Skeletal muscle tissue (tissue), 4 donors: ENCODE results near the gene COMMD7. TPM values are rescaled to one million over a fixed set of nuclear protein-coding genes. Genes with fewer than 3 reads are reported as not detected.
"Not testable (repeated sequence)": the region's sequence is repeated elsewhere in the genome, so short reads cannot be mapped to it uniquely, and the experiment has no call there.

ENCODE experiments used
- H3K27ac ChIP-seq: one replicate; pipeline ENCODE4 v1.7.0; 2013; ENCODE audit warnings: mild to moderate bottlenecking, low read depth, low read length, inconsistent platforms
- H3K27me3 ChIP-seq, 3 donors: one replicate each; pipeline ENCODE4 v1.7.0; 2013; ENCODE audit warnings: low read length in 3 of 3; ENCODE audit not compliant: control insufficient read depth in 3 of 3, insufficient read depth in 3 of 3
- H3K36me3 ChIP-seq, 3 donors: one replicate each; pipeline ENCODE4 v1.7.0; 2013; ENCODE audit warnings: low read length in 3 of 3; ENCODE audit not compliant: control insufficient read depth in 3 of 3, insufficient read depth in 3 of 3
- H3K4me1 ChIP-seq, 3 donors: one replicate each; pipeline ENCODE4 v1.7.0; 2013; ENCODE audit warnings: low read length in 3 of 3, mild to moderate bottlenecking in 3 of 3; ENCODE audit not compliant: control insufficient read depth in 3 of 3, insufficient read depth in 3 of 3
- H3K4me3 ChIP-seq, 3 donors: one replicate each; pipeline ENCODE4 v1.7.0; 2013; ENCODE audit warnings: low read length in 3 of 3
- H3K9ac ChIP-seq, 3 donors: one replicate each; pipeline ENCODE4 v1.7.0; 2013; ENCODE audit warnings: low read length in 3 of 3, mild to moderate bottlenecking in 3 of 3, moderate library complexity in 2 of 3, low read depth in 1 of 3
- H3K9me3 ChIP-seq, 3 donors: one replicate each; pipeline ENCODE4 v1.7.0; 2013; ENCODE audit warnings: low read length in 3 of 3; ENCODE audit not compliant: control insufficient read depth in 3 of 3
- total RNA-seq: library from RNA; depleted of rRNA; stranded (reverse); fragments of >200 nt; gene quantifications from one replicate; pipeline ENCODE4 v1.2.3, GENCODE V29; 2014
- donor health status: Osteomylitis.

COMMD7 gene
- total RNA-seq, 1 donor from 2014 or later = 14.1 TPM

- Histone ChIP-seq H3K27me3 (no peaks in the 10 kb centered on the region), H3K9me3 (no peaks in the 10 kb centered on the region), H3K4me1 (no peaks in the 10 kb centered on the region), H3K27ac (no peak overlapping the region), H3K9ac (no peak overlapping the region), H3K36me3 (peaks cover 4 to 10% (median 9%) of the 10 kb centered on the region in 3 donors), H3K4me3 (no peak overlapping the region)
Observed at GRCh38 chr20:32697608-32698007, 45.7 kb downstream of the COMMD7 start.

GRCh38 chr20:32695089-32695488 lies 48.2 kb downstream of the COMMD7 start:
- H3K36me3 ChIP-seq = peaks cover 0 to 3% (median 1%) of the 10 kb centered on the region in 3 donors
- no peak overlapping the region for H3K9ac ChIP-seq
- H3K27me3 ChIP-seq = no peaks in the 10 kb centered on the region
- no peak overlapping the region for H3K4me3 ChIP-seq
- H3K4me1 ChIP-seq = no peaks in the 10 kb centered on the region
- no peaks in the 10 kb centered on the region for H3K9me3 ChIP-seq
- no peak overlapping the region for H3K27ac ChIP-seq

DNA sequence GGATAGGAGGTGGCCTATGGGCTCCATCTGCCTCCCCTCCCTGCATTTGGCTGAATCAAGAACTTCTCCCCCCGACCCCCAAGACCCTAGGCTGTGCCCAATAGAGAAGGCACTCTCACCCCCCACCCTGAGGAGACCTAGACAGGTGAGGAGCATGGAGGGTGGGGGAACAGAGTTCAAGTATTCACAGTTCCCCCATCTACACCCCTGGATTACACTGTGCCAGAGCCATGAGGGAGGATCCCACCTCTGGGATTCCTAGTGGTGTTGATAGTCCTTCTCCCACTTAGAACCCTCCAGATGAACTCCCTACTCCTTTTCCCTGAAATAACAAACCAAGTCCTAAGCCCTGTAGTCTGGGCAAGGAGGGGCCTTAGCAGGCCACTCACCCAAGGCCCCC lies 54.3 kb downstream of the COMMD7 start:
- not testable (repeated sequence) for H3K27ac ChIP-seq, H3K27me3 ChIP-seq, H3K4me3 ChIP-seq, H3K4me1 ChIP-seq, H3K36me3 ChIP-seq, H3K9ac ChIP-seq, H3K9me3 ChIP-seq

DNA sequence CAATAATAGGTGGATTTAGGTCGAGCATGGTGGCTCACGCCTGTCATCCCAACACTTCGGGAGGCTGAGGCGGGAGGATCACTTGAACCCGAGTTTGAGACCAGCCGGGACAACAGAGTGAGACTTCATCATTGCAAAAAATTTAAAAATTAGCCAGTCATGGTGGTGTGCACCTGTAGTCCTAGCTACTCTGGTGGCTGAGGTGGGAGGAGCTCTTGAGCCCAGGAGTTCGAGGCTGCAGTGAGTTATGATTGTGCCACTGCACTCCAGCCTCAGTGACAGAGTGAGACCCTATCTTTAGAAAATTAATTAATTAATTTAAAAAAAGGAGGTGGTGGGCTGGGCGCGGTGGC lies 56.1 kb downstream of the COMMD7 start:
- H3K4me1 ChIP-seq = peaks cover 0 to 4% (median 2%) of the 10 kb centered on the region in 3 donors
- no peaks in the 10 kb centered on the region for H3K9me3 ChIP-seq
- no peaks in the 10 kb centered on the region for H3K27me3 ChIP-seq
- no peak overlapping the region for H3K27ac ChIP-seq
- H3K9ac ChIP-seq = no peak overlapping the region
- H3K36me3 ChIP-seq = no peaks in the 10 kb centered on the region
- H3K4me3 ChIP-seq = no peak overlapping the region

GRCh38 chr20:32686530-32687179 lies 56.6 kb downstream of the COMMD7 start:
- no peaks in the 10 kb centered on the region for H3K36me3 ChIP-seq
- no peak overlapping the region for H3K9ac ChIP-seq
- H3K4me3 ChIP-seq = no peak overlapping the region
- peak overlapping the region; percentile 65 for H3K27ac ChIP-seq
- no peaks in the 10 kb centered on the region for H3K9me3 ChIP-seq
- no peaks in the 10 kb centered on the region for H3K27me3 ChIP-seq
- peaks cover 0 to 4% (median 2%) of the 10 kb centered on the region in 3 donors for H3K4me1 ChIP-seq

DNA sequence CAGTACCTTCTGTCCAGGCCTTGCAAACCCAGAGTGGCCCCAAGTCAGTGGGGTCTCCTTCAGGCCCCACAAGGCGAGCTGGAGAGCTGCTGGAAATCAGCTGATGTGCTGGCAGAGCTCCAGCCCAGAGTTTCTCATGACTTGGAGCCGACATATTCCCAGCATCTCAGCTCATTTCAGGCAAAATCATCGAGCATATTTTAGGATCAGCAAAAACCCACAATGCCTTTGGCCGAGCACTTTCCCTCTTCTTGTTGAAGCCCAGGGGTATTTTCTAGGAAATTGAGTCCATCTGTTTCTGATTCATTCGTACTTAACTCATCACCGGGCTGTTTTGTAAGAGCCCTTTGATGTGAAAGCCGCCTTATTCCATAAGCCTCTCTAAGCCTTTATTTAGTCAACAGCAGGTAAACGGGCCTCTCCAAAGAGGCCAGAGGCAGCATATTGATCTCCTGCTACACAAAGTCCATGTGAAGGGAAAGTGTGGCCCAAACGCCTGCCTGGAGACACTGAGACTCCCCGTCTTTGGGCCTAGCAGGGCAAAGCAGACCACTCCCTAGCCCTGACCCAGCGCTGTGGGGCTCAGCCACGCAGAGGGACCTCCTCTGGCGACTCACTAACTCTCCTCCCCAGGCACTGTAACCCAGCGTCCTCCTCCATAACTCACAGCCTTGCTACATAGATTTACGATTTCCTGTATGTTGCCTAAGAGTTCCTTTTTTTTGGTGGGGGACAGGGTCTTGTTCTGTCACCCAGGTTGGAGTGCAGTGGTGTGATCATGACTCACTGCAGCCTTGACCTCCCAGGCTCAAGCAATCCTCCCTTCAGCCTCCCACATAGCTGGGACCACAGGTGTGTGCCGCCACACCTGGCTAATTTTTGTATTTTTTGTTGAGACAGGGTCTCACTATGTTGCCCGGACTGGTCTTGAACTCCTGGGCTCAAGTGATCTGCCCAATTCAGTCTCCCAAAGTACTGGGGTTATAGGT lies 57.4 kb downstream of the COMMD7 start:
- Histone ChIP-seq H3K9ac (no peak overlapping the region), H3K27ac (peak overlapping the region; percentile 65), H3K4me1 (peaks cover 0 to 4% (median 2%) of the 10 kb centered on the region in 3 donors)

GRCh38 chr20:32682508-32682987 lies 60.7 kb downstream of the COMMD7 start:
- no peaks in the 10 kb centered on the region for H3K9me3 ChIP-seq
- peaks cover 5 to 14% (median 10%) of the 10 kb centered on the region in 3 donors for H3K4me1 ChIP-seq
- H3K36me3 ChIP-seq = no peaks in the 10 kb centered on the region
- H3K27me3 ChIP-seq = no peaks in the 10 kb centered on the region
- no peak overlapping the region for H3K9ac ChIP-seq
- no peak overlapping the region for H3K27ac ChIP-seq
- H3K4me3 ChIP-seq = no peak overlapping the region

More for the DNA sequence above, 57.4 kb downstream of the COMMD7 start:
- Histone ChIP-seq H3K27me3 (no peaks in the 10 kb centered on the region), H3K9me3 (no peaks in the 10 kb centered on the region), H3K36me3 (no peaks in the 10 kb centered on the region), H3K4me3 (no peak overlapping the region)

DNA sequence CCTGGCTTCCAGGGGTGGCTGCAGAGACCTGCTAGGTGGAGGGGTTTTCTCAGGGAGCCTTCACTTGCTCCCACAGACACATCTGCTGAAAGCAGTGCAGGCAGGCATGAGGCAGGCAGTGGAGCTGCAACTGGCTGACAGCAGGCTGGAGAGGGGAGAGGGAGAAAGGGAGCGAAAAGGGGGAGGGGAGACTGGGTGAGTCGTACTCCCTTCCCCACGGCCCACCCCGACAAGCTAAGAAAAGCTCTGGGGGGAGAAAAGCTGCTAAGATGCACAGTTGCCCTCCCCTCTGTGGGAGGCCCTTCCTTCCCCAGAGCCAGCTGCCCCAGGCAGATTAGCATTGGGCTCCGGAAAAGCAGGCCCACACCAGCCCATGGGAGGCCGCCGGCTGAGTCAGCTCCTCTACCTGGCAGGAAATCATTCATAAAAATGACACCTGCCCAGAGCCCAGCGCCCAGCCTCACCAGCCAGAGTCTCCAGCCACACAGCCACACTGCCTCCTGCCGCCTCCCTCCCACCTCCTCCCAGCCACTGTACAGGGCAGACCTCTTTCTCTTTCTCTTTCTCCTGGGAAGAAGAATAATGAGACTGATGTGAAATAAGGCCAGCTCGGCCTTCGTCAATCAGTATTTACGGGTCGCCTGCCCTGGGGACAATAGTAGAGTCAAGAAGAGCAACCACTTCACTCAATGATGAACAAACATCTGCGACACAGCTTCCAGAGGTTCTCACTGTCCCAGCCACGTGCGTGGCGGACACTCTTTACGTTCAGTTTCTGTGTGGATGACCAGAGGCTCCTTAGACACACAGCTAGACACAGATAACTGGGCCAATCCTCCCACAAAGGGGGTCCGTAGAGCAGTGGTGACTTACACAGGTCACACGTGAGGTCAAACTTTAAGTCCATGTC lies 61.8 kb downstream of the COMMD7 start:
- no peaks in the 10 kb centered on the region for H3K27me3 ChIP-seq
- H3K27ac ChIP-seq = peak overlapping the region; percentile 47
- H3K36me3 ChIP-seq = no peaks in the 10 kb centered on the region
- peaks cover 5 to 14% (median 10%) of the 10 kb centered on the region in 3 donors for H3K4me1 ChIP-seq
- H3K9me3 ChIP-seq = no peaks in the 10 kb centered on the region
- no peak overlapping the region for H3K4me3 ChIP-seq
- peak overlapping the region in 1 of 3 donors; percentile 33 for H3K9ac ChIP-seq

- Histone ChIP-seq H3K4me1 (peaks cover 2 to 10% (median 10%) of the 10 kb centered on the region in 3 donors), H3K36me3 (no peaks in the 10 kb centered on the region), H3K27me3 (no peaks in the 10 kb centered on the region), H3K27ac (peak overlapping the region; percentile 47), H3K9me3 (no peaks in the 10 kb centered on the region), H3K9ac (peak overlapping the region in 1 of 3 donors; percentile 51), H3K4me3 (no peak overlapping the region)
Observed at GRCh38 chr20:32680544-32681174, 62.6 kb downstream of the COMMD7 start.
